T-helper 1 cell treated with Interleukin-12 subunit alpha and Interleukin-12 subunit beta and Interleukin-4 antibody, amounts not matched to agents 30 μg/mL and 1 μg/mL, for 36 hours (primary cell): ENCODE results near the gene HSPG2.

Experiments used
- H3K27ac Mint-ChIP-seq: one replicate; pipeline ENCODE4 v1.8.0; 2021; ENCODE audit warnings: mild to moderate bottlenecking, mixed read lengths
- H3K27me3 Mint-ChIP-seq: one replicate; pipeline ENCODE4 v1.8.0; 2021; ENCODE audit warnings: low read depth, mixed read lengths
- H3K36me3 Mint-ChIP-seq: one replicate; pipeline ENCODE4 v1.8.0; 2021; ENCODE audit warnings: low read depth, mixed read lengths
- H3K4me1 Mint-ChIP-seq: one replicate; pipeline ENCODE4 v1.8.0; 2021; ENCODE audit warnings: low read depth, mixed read lengths
- H3K4me3 Mint-ChIP-seq: one replicate; pipeline ENCODE4 v1.8.0; 2021; ENCODE audit warnings: mild to moderate bottlenecking, moderate library complexity, mixed read lengths
- H3K9me3 Mint-ChIP-seq: one replicate; pipeline ENCODE4 v1.8.0; 2021; ENCODE audit warnings: mixed read lengths

HSPG2 gene

DNA sequence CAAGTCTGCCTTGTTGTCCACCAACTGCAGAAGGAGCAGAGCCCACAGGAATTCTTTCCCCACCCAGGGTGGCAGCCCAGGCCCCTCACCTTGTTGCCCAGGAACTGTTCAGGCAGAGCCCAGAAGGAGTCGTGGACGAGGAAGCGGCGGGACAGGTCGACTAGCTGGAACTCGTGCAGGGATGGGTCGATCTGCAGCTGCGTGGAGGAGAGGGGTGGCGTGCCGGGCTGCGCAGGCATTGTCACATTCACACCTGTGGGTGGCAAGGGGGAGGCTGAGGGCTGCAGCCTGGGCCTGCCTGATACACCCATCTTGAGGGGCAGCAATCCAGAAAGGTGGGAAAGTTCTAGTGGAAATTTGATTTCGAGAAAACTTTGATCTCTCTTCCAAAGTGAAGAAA lies 55.9 kb downstream of the HSPG2 start:
- Mint-ChIP-seq H3K4me1 (no peaks in the 10 kb centered on the region), H3K27me3 (no peaks in the 10 kb centered on the region), H3K36me3 (no peaks in the 10 kb centered on the region), H3K9me3 (no peaks in the 10 kb centered on the region), H3K27ac (no peak overlapping the region), H3K4me3 (no peak overlapping the region)

DNA sequence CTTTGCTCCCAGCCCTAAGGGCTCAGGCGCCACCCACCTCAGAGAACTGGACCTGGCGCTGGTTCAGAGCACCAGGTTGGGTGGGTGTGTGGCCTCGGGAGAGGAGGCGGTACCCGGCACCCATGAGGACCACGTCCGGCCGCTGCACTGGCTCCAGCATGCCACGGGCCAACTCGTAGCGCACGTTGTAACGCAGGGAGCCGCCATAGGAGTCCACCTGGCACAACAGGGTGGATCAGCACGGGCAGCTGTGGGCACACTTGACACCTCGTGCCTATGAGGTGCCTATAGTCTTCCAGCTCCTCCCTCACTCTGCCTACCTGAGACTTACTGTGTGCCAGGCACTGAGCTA lies 56.5 kb downstream of the HSPG2 start:
- Mint-ChIP-seq H3K27ac (no peak overlapping the region), H3K4me3 (no peak overlapping the region), H3K36me3 (no peaks in the 10 kb centered on the region), H3K9me3 (no peaks in the 10 kb centered on the region), H3K4me1 (no peaks in the 10 kb centered on the region), H3K27me3 (no peaks in the 10 kb centered on the region)

DNA sequence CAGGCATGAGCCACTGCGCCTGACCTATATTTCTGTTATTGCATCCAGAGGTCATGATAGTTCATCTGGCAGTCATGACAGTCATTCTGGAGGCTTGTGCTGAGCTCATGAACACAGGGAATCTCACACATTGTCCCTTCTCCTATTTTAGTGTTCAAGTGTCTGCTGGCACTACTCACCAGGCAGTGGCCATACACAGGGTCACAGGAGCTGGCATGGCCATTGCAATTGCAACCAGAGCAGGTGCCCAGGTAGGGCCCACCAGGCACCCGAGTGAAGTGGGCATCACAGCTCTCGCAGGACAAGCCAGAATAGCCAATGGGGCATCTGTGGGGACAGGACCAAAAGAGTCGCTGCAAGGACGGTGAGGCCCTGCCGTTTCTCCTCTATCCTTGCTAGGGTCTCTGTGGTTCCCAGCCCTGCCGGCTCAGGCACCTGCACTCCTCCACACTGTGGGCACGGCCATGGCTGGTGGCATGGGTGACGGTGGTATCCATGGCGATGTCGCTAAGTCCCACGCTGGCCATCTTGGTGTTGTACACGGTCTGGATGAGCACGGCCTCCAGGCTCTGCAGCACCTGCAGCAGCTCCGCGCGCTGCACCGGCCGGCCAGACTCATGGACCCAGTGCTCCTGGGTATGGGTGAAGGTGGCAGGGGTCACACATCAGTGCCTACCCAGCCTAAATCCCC lies 57.0 kb downstream of the HSPG2 start:
- Mint-ChIP-seq H3K27me3 (no peaks in the 10 kb centered on the region), H3K36me3 (no peaks in the 10 kb centered on the region), H3K9me3 (no peaks in the 10 kb centered on the region), H3K4me1 (no peaks in the 10 kb centered on the region), H3K4me3 (no peak overlapping the region), H3K27ac (no peak overlapping the region)

DNA sequence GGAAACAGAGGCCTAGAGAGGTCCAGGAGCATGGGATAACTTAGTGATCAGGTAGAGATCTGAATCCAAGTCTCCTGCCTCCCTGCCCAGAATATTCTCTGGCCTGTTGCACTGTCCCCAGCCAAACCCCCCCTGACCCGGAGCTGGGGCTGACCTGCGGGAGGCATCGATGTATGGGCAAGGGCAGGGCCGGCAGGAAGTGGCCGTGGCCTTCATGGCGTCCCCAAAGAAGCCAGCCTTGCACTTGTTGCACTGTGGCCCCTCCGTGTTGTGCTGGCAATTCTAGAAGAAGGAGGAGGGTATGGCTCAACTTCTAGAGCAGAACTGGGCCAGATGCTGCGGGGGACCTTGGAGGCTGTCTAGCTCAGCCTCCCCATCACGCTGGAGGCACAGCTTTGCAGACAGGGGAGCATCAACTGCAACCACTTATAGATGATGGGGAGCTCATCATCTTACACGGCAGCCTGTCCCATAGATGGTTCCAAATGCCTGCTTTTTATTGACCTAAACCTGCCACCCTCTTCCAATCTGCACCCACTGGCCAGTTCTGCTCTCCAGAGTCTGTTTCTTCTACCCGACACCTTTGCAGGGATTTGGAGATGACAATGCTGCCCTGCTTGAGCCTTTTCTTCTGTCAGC lies 58.2 kb downstream of the HSPG2 start:
- no peaks in the 10 kb centered on the region for H3K36me3 Mint-ChIP-seq
- no peaks in the 10 kb centered on the region for H3K27me3 Mint-ChIP-seq
- H3K27ac Mint-ChIP-seq: no peak overlapping the region
- H3K9me3 Mint-ChIP-seq: no peaks in the 10 kb centered on the region
- no peaks in the 10 kb centered on the region for H3K4me1 Mint-ChIP-seq
- H3K4me3 Mint-ChIP-seq: no peak overlapping the region

DNA sequence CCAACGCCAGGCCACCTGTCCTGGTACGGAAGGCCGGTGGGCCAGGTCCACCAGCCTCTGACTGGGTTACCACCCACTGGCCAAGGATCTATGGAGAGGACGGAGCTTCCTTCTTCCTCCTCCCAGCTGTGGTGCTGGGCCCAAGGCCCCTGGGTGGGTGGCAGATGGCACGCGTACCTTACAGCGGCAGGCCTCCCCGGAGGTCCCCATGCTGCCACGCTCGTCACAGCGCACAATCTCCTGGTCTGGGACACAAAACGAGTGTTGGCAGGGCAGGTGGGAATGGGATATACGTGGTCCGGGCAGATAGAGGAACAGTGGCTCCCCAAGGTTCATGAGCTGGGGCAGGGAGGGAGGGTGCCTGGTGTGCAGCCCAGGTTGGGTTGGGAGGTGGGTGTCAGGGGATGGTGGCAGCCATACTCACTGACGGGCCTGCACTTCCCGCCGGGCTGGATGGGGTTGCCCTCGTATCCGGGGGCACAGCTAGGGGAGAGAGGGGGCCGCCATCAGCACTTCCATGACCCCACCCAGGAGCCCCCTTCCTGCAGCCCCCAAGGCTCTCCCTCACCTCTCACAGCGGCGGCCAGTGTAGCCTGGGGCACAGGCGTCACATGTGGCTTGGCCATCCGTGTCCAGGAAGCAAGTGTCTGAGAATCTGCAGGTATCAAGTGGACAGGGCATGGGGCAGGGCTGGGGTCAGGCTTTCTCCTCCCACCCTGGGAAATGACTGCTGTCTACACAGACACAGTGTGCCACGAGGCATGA lies 58.9 kb downstream of the HSPG2 start:
- H3K27me3 Mint-ChIP-seq: no peaks in the 10 kb centered on the region

DNA sequence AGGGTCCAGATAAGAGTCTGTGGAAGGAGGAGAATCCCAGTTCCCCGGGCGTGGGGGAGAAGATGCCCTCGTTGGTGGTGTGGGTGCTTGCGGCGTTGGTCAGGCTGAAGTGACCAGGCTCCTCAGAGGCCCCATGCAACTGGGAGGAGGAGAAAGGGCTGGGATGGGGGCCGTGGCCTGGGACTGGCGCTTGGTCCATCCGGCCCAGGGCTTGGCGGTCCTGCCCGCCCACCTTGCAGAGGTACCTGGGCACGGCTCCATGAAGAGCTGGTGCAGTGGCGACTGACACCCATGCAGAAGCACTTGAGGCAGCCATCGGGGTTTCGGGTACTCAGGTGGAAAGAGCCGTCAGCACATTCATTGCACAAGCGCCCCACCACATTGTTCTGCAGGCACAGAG lies 60.8 kb downstream of the HSPG2 start:
- no peaks in the 10 kb centered on the region for H3K27me3 Mint-ChIP-seq
- no peak overlapping the region for H3K27ac Mint-ChIP-seq
- H3K4me3 Mint-ChIP-seq: no peak overlapping the region
- no peaks in the 10 kb centered on the region for H3K4me1 Mint-ChIP-seq
- no peaks in the 10 kb centered on the region for H3K36me3 Mint-ChIP-seq
- H3K9me3 Mint-ChIP-seq: no peaks in the 10 kb centered on the region

More for the DNA sequence above, 58.9 kb downstream of the HSPG2 start:
- Mint-ChIP-seq H3K4me1 (no peaks in the 10 kb centered on the region), H3K36me3 (no peaks in the 10 kb centered on the region), H3K9me3 (no peaks in the 10 kb centered on the region), H3K27ac (no peak overlapping the region), H3K4me3 (no peak overlapping the region)

DNA sequence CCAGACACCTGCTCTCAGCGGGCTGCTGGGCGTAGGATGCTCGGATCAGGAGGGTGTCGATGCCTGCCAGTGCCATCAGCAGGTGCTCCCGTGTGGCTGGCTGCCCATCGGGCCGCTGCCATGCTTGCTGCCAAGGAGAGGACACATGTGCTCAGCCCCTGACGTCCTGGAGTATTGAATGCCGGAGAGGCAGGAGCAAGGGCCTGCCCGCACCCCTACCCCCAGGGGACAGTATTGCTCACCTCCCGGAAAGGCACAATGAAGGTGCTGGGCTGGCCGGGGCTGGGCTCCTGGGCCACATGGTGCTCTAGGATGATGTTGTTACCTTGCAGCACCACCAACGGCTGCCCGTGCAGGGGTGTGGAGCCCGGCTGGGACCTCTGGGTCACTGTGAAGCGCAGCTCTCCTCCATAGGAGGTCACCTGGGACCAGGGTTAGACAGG lies 61.5 kb downstream of the HSPG2 start:
- Mint-ChIP-seq H3K27ac (no peak overlapping the region), H3K36me3 (no peaks in the 10 kb centered on the region), H3K27me3 (no peaks in the 10 kb centered on the region), H3K4me3 (no peak overlapping the region), H3K4me1 (no peaks in the 10 kb centered on the region), H3K9me3 (no peaks in the 10 kb centered on the region)

DNA sequence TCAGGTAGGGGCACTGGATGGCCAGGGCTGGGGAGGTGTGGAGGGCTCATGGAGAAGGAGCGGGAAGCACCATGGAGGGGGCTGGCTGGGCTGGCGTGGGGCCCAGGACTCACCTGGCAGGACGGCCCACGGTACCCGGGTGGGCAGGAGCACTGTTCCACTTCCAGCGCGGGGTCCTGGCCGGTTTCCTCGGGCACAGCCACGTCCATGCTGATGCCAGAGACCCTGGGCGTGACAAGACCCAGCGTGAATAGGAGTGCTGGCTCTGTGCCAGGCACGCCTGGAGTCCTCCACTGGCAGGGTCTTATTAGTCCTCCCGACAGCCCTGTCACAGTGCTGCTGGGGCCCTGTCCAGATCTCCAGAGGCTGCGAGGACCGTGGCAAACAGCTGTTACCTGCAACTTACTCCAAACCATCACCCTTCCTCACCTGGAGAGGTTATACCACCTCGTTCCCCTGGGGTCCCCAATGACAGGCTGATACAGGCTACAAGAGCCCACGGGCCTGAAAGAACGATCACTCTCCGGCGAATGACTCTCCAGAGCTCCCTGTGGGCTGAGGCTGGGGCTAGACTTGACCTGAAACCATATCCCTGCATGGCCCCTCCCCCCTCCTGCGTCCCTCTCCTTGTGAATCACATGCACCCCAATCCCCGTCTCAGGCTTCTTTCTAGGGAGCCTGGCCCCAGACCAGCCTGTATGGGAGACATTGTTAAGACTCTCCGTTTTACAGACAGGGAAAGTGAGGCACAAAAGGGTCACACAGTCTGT lies 62.1 kb downstream of the HSPG2 start:
- Mint-ChIP-seq H3K36me3 (no peaks in the 10 kb centered on the region), H3K9me3 (no peaks in the 10 kb centered on the region), H3K4me1 (no peaks in the 10 kb centered on the region), H3K27me3 (no peaks in the 10 kb centered on the region), H3K4me3 (no peak overlapping the region), H3K27ac (no peak overlapping the region)

DNA sequence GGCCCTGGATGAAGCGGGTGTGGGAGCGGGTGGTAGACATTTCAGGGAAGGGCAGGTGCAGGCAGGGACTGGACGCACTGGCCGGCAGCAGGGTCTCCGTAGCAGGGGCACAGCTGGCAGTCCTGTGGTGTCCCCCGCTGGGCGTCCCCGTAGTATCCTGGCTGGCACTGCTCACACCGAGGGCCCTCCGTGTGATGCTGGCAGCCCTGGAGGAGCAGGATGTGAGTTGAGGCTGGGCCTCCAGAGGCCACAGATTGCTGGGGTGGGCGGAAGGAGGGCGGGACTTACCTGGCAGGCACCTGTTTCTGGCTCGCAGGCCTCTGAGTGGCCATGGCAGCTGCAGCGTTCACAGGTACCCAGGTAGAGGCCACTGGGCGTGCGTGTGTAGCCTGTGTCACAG lies 62.8 kb downstream of the HSPG2 start:
- H3K27me3 Mint-ChIP-seq: no peaks in the 10 kb centered on the region
- no peaks in the 10 kb centered on the region for H3K9me3 Mint-ChIP-seq
- H3K36me3 Mint-ChIP-seq: no peaks in the 10 kb centered on the region
- H3K4me3 Mint-ChIP-seq: no peak overlapping the region
- no peaks in the 10 kb centered on the region for H3K4me1 Mint-ChIP-seq
- no peak overlapping the region for H3K27ac Mint-ChIP-seq

DNA sequence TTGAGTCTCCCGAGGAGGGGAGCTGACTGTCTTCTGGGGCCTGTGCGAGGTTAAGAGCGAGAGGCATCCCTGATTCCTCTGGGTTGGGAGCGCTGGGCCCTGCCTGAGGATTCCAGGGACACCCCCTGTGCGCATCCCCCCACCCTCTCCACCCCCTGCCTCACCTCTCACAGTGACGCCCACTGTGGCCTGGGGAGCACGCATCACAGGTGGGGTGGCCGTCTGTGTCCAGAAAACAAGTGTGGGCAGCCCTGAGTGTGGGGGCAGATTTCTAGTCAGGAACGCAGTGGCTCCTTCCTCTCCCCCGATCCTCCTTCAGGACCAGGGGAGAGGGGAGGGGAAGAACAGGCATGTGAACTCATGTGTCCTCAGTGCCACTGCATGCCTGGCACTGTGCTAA lies 63.3 kb downstream of the HSPG2 start:
- no peak overlapping the region for H3K4me3 Mint-ChIP-seq
- no peaks in the 10 kb centered on the region for H3K9me3 Mint-ChIP-seq
- H3K4me1 Mint-ChIP-seq: no peaks in the 10 kb centered on the region
- H3K27ac Mint-ChIP-seq: no peak overlapping the region
- H3K27me3 Mint-ChIP-seq: no peaks in the 10 kb centered on the region
- no peaks in the 10 kb centered on the region for H3K36me3 Mint-ChIP-seq

DNA sequence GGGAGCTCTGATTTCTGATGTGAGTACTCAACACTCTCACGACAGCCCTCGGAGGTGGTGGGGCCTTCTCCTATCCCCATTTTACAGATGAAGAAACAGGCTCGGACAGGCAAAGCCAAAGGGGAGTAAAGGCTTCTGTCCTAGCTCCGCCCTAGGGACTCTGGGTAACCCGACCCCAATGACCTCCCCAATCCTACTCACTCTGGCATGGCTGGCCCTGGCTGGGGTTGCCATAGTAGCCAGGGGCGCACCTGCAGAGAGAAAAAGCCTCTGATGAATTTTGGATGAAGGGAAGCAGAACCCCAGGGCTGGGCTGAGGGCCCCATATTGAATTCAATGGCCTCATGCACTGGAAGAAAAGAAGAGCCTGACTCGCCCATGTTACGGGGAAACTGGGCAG lies 63.9 kb downstream of the HSPG2 start:
- Mint-ChIP-seq H3K4me1 (no peaks in the 10 kb centered on the region), H3K4me3 (no peak overlapping the region), H3K27me3 (no peaks in the 10 kb centered on the region), H3K9me3 (no peaks in the 10 kb centered on the region), H3K36me3 (no peaks in the 10 kb centered on the region), H3K27ac (no peak overlapping the region)

DNA sequence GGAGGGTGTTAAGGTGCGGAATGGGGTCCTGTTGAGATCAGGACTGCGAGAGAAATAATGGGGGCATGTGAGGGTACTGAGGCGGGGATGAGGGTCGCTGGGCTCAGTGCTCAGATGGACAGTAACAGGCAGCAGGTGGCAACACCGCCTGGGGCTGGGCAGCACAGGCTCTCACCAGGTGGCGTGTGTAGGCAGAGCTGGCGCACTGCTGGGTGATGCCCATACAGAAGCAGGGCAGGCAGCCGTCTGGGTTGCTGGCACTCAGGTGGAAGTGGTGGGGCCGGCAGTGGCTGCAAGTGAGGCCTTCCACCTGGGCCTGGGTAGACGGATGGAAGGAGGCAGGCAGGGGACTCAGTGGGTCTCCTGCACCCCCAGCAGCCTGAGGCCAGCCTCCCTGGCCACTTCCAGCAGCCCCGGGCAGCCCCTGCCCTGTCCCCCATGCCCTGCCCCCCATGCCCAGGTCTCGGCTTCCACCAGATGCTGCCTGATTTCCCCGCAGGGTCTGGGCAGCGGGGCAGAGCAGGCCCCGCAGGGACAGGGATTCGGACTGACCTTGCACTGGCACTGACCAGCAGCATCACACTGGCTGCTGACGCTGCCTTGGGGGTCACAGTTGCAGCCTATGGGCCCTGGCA lies 64.5 kb downstream of the HSPG2 start:
- Mint-ChIP-seq H3K4me3 (no peak overlapping the region), H3K27me3 (no peaks in the 10 kb centered on the region), H3K27ac (no peak overlapping the region), H3K36me3 (no peaks in the 10 kb centered on the region), H3K9me3 (no peaks in the 10 kb centered on the region), H3K4me1 (no peaks in the 10 kb centered on the region)

DNA sequence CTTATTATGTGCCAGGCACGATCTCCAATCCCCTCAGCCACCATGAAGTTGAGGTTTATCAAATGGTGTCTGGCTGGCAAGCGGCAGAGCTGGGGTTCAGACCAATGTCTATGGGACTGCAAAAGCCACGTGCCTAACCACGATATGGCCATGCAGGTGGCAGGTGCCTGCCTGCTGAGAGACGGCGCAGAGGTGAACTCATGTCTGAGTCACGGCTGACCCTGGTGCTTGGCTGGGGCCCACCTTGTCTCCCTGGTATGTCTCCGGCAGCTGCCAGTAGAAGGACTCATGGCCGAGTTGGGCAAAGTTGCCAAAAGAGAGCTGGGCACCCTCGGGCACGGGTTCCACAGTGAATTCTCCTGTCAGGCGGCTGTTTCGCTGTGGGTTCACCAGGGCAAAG lies 65.2 kb downstream of the HSPG2 start:
- no peaks in the 10 kb centered on the region for H3K4me1 Mint-ChIP-seq
- no peaks in the 10 kb centered on the region for H3K9me3 Mint-ChIP-seq
- no peak overlapping the region for H3K4me3 Mint-ChIP-seq
- H3K27ac Mint-ChIP-seq: no peak overlapping the region
- no peaks in the 10 kb centered on the region for H3K36me3 Mint-ChIP-seq
- H3K27me3 Mint-ChIP-seq: no peaks in the 10 kb centered on the region

DNA sequence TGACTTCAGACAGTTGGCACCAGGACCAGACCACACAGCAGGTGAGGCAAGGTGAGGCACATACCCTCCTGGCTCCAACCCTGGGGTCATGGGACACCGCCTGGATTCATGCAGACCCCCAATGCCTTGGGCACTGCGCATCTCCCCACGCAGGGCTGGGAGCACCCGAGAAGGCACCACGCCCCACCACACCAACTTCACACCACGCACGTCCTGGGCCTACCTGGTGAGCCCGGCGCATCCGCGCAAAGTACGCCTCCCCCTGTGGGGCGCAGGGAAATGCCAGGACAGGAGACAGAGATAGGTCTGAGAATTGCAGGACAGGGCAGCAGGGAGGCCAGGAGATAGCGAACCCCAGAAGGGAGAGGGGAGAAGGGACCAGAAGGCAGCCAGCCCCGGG lies 66.5 kb downstream of the HSPG2 start:
- no peaks in the 10 kb centered on the region for H3K4me1 Mint-ChIP-seq
- no peaks in the 10 kb centered on the region for H3K9me3 Mint-ChIP-seq
- no peak overlapping the region for H3K27ac Mint-ChIP-seq
- H3K4me3 Mint-ChIP-seq: no peak overlapping the region
- no peaks in the 10 kb centered on the region for H3K36me3 Mint-ChIP-seq
- no peaks in the 10 kb centered on the region for H3K27me3 Mint-ChIP-seq
